C1 segment of cervical spinal cord (tissue), 14 donors: ENCODE data around the gene TTC39B.

Source experiments
- DNase-seq, 14 donors: peaks; one replicate each; lab custom pipeline; 2025; lab: John Stamatoyannopoulos, UW

The TTC39B gene

GRCh38 chr9:15304632-15305031 is 2.4 kb downstream of the TTC39B start:
- DNase-seq = no peak

DNA sequence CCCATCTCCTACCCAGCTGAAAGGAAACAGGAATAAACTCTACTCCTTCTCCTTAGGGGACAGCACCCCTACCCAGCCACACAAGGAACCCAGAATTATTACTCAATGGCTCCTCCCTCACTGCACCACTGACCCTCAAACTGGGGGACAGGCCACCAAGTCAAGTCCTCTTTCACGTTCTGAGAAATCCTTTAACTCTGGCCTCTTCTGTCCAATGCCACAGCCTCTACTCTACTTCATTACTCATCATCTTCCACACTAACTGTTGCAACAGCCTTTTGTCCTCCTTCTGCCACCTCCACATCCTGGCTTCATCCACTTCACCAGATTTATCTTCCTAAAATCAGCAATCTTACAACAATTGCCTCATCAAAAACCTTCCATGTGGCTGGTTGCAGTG is 6.8 kb downstream of the TTC39B start:
- DNase-seq = no peak

DNA sequence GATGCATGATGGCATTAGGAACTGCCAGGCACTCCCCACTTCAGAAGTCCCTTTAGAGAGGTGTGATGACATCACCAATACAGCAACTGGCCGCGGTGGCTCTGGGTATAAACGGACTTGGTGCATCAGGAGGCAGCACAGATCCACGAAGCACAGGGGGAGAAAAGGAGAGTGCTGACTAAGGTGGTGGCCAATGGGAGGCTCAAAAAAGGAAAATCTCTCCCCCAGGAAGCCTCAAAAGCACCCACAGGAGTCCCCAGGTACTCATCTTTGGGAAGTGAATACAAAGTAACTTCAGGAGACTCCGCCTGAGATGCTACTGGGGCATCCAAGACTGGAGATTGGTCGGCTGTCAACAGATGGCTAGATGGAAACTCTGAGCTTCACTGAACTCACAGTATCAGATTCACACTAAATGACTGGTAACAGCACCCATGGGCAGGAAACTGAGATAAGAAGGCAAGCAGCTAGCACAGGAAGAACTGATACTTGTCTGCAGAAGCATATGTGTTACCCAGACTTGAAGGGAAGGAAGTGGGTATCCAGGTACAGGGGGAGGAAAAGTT is 7.6 kb downstream of the TTC39B start:
- DNase-seq = no peak

DNA sequence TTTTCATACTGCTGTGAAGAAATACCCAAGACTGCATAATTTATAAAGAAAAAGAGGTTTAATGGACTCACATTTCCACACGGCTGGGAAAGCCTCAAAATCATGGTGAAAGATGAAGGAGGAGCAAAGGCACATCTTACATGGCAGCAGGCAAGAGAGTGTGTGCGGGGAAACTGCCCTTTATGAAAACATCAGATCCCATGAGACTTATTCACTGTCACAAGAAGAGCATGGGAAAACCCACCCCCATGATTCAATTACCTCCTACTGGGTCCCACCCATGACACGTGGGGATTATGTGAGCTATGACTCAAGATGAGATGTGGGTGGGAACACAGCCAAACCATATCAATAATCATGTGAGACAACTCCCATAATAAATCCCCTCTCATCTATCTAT is 8.7 kb downstream of the TTC39B start:
- no peak for DNase-seq

DNA sequence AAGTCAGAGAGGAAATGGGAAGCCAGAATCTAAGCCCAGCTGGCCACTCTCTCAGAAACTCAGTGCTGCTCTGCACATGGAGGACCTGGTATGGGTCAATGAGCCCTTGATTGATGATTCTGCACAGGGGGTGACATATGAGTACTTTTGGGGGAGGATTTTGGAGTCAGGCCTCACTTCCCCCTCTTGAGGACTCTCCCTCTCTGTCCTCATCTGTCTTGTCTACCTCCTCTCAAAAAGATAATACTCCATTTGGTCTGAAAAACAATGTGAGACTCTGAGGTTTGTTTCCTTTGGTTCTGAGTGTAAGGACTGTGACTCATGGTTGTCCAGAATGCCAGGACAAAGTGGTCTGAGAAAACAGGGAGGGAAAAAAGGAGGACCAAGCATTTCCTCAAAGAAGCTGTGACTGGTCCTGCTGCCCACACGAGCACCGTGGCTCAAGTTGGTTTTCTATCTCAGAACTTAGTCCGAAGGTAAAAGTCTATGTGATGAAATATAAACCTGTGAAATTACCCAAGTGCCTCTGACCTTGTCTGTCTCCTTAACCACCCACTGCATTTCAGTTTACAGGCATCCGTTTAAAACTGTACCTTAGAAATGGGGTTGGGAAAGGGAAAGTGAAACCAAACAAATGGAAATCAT is 11.1 kb downstream of the TTC39B start:
- DNase-seq = peak in 4 of 14 donors; percentile 10 to 40 (median 16)

- no peak for DNase-seq
Measured at GRCh38 chr9:15294604-15295003, 12.4 kb downstream of the TTC39B start.

DNA sequence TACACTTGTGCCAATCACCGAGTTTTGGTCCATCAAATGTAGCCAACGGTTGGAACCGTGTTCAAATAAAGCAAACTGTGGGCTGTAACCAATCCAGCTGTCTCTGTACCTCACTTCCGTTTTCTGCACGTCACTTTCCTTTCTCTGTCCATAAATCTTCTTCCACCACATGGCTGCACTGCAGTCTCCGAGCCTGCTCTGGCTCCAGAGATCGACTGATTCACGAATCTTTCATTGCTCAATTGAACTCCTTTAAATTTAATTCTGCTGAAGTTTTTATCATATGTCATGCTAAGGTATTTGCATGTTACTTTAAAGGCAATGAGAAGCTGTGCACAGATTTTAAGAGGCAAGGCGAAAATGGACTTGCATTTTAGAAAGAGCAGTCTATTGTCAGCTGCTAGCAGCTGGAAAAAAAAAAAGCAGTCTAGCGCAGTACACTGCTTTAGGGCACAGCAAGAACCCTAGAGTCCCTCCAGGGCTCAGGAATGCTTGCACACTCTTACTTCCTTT is 13.2 kb downstream of the TTC39B start:
- peak in 1 of 14 donors; percentile 5 for DNase-seq

- DNase-seq = no peak
Measured at GRCh38 chr9:15293084-15293483, 13.9 kb downstream of the TTC39B start.

DNA sequence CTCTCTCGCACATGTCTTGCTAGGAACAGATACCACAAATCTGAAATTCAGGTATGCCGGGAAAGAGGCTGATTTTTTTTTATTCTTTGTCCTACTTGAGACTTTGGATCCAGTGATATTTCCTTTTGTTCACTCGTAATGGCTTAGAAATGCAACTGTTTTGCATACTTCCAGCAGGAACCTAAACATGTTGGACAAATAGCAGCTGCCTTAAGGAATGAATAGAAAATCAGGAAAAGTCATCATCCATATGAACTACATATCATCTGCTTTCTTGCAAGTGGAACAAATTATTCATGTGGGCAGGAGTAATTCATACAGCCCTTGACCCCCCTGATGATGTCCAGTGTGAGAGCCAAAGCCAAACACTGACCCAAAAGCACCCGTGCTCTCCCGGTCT is 17.4 kb downstream of the TTC39B start:
- no peak for DNase-seq

GRCh38 chr9:15287309-15287708 is 19.7 kb downstream of the TTC39B start:
- DNase-seq = no peak

- no peak for DNase-seq
Measured at GRCh38 chr9:15286161-15286821, 20.7 kb downstream of the TTC39B start.

DNA sequence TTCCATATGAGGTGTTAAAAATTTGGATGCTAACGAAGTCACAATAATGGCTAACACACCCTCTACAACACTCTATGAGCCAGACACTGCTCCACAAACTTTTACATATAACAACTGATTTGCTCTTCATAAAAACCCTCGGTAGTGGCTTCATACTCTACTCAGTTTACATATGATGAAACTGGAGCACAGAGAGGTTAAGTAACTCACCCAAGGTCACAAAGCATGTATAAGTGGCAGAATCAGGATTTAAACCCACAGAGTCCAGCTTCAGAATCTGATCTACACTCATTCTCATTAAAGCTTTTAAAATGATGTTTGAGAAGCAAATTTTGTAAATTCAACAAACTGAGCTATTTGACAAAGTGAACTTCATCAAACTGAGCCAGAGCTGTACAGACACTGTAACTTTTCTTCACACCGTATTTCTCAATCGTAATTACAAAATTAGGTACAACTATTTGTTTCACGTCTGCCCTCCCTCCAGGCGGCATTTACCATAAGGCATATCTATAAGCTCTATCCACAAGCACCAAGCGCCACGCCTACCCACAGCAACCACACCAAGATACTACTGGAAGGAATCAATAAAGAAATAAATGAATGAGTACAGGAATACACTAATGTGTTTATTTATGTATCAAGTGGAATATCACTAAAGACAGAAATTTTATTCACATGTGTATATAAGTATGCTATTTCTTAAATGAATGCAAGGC is 24.3 kb downstream of the TTC39B start:
- DNase-seq = no peak

DNA sequence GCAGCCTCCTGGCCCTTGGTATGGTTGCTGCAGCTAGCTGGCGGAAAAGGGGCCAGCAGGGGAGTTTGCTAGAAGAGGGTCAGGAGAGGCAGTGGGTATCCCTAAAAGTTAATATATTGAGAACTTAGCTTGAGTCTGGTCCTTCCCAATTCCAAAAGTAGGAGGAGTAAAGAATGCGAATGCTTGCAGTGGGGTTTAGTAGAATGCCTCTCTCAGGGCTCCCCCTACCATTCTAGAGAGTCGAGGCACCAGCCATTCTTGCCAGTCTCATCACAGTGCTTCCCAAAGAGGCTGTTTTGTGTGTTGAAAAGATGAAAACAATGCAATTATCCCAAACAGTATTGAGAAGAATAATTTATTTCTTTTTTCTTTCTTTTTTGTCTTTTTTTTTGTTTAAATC is 26.4 kb downstream of the TTC39B start:
- no peak for DNase-seq

GRCh38 chr9:15278839-15279238 is 28.2 kb downstream of the TTC39B start:
- DNase-seq = no peak

- DNase-seq = no peak
Measured at GRCh38 chr9:15278091-15278687, 28.8 kb downstream of the TTC39B start.

- DNase-seq = peak in 8 of 14 donors; percentile 13 to 76 (median 35)
Measured at GRCh38 chr9:15277400-15278090, 29.5 kb downstream of the TTC39B start.

- no peak for DNase-seq
Measured at GRCh38 chr9:15276328-15276938, 30.6 kb downstream of the TTC39B start.

GRCh38 chr9:15274425-15274824 is 32.6 kb downstream of the TTC39B start:
- DNase-seq = no peak

DNA sequence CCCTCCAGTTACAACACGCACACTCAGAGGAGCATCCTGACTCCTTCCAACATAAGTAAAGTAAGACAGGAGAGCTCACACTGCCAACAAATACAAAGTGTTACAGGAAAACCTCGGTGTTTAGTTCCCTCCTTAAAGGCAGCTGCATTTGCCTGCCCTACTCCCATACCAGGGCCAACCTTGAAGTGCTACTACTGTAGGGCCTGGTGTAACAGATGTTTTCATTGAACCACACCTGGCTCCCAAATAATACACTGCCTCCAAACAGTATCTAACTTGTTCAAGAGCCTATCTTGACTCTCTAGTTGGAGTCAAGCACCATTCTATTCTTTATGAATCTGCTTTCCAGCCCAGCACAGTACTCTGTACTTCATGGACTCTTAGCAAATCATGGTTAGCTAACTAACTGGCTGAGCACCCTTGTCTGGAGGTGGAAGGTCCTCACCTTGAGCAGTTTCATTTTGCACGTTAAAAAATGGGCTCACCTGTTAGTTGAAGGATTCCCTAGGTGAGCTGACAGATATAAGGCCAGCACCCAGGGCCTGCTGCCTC is 34.6 kb downstream of the TTC39B start:
- DNase-seq = no peak

- DNase-seq = no peak
Measured at GRCh38 chr9:15271403-15271802, 35.6 kb downstream of the TTC39B start.

DNA sequence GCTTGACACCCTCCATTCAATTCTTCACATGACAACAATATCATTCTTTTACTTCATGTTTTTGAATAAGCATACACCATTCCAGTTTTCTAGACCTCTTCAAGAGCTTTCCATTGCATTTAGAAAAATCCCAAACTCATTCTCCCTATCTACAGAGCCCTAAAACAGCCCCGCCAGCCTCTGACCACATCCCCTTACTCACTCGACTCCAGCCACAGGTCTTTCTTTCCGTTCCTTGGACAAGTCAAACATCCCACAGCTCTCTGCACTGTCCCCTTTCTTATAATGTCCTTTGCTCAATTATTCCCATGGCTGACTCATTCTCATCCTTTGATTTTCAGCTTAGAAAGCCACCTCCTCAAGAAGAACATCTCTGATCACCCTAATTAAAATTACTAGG is 38.2 kb downstream of the TTC39B start:
- DNase-seq = no peak
